ENCODE data around the gene OR2T27.
"Not testable (repeated sequence)": the region's sequence is repeated elsewhere in the genome, so short reads cannot be mapped to it uniquely, and the experiment has no call there.

The OR2T27 gene

DNA sequence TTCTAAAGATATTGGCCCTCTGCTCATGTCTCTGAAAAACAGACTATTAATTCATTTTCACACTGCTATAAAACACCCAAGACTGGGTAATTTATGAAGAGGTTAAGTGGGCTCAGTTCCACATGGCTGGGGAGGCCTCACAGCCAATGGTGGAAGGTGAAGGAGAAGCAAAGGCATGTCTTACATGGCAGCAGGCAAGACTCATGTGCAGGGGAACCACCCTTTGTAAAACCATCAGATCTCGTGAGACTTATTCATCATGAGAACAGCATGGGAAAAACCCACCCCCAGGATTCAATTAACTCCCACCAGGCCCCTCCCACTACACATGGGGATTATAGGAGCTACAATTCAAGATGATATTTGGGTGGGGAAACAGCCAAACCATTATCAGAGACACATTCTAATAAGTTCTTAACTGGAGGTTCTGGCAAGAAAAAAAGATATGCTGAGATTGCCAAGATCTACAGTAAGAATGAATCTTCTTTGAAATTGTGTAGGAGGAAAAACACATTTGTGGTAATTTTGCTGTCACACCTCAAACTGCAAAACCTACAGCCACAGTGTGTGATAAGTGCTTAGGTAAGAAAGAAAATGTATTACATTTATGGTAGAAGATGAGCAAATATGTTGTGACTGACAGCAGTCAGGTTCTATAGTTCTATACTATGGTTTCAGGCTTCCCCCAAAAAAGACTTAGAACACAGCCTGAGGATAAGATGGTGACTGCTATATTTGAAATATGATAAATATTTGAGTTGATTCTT, 6.4 kb downstream of the OR2T27 start:
- not testable (repeated sequence) for DNase-seq

DNA sequence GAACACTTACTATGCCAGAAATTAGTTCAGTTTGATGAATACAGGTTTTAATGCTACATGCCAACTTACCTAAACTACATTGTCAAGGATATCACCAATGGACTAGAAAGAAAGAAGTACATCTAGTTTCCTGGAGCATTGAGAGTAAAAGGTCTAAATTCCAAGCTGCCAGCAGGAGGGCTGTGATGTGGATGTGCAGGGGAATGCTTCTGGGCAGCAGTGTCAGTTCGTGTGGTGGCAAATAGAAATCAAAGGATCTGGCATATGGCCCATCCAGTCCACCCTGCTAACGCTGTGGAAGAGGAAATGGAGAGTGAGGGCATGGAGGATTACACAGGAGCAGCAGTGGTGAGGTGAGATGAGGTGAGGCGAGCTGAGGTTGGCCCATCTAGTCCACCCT, 10.2 kb downstream of the OR2T27 start, which contains the start of gene OR2T35:
Gene OR2T35 (minus strand): TSS at position 101 of the 400 bp plus-strand sequence. CDS start 6,020 bp downstream, outside the sequence.
- H3K4ac ChIP-seq (ENCODE audit: low read depth, low read length); H2AK5ac ChIP-seq (ENCODE audit: low read length): not testable (repeated sequence)

More for the DNA sequence above, 6.4 kb downstream of the OR2T27 start:
- not testable (repeated sequence) for H3K9ac ChIP-seq (ENCODE audit: low read length); H3K79me1 ChIP-seq (ENCODE audit: low read length); H3K56ac ChIP-seq (ENCODE audit: low read length); H3K27ac ChIP-seq (ENCODE audit: low read depth, low read length); H2BK120ac ChIP-seq (ENCODE audit: low read depth, low read length); H2BK5ac ChIP-seq (ENCODE audit: low read length); H3K4me3 ChIP-seq (ENCODE audit: low read length); H4K5ac ChIP-seq (ENCODE audit: low read length); H3K4me1 ChIP-seq (ENCODE audit: control insufficient read depth, low read depth, low read length); H3K18ac ChIP-seq (ENCODE audit: low read length); H3K36me3 ChIP-seq (ENCODE audit: control insufficient read depth, insufficient read depth, low read length); H3K23ac ChIP-seq (ENCODE audit: low read length); H2BK15ac ChIP-seq (replicated peaks; ENCODE audit: low read depth); H3K79me2 ChIP-seq (ENCODE audit: control insufficient read depth, insufficient read depth, low read length); H3K4ac ChIP-seq (ENCODE audit: low read depth, low read length); H2AK5ac ChIP-seq (ENCODE audit: low read length); H3K27me3 ChIP-seq (ENCODE audit: insufficient read depth, low read length, poor library complexity); H4K8ac ChIP-seq (ENCODE audit: low read depth, low read length); H3K4me2 ChIP-seq (ENCODE audit: low read length)
- no CpG with 5 or more reads among the region's 1 CpG for WGBS (ENCODE audit: extremely low coverage, insufficient coverage, low lambda C conversion rate)

DNA sequence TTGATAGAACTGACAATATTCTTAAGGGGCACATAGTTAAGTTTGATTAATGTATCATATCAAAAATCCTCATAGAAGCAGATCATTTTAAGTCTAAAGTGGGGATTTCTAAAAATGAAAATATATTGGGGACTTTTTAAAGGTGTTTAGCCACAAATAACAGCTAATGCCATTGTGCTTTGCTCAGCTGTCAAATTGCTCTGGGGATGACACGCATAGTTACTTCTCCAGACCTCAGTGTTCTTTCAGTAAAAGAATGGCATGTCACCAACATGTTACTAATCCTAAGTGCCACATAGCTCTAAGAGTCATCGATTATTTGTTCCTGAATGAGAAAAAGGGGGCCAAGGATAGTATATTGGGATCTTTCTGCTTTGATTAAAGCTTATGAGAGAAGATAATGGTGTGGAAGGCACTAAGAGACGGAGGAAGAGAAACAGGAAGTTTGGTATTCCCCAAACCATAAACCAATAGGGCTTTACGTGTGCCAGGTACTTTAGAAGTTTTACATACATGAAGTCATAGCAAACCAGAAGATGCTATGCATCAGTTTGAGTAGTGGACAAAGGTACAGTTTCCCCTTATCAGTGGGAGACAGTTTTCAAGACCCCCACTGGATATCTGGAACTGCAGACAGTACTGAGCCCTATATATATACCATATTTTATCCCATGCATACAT, 12.2 kb downstream of the OR2T27 start:
- not testable (repeated sequence) for H3K79me2 ChIP-seq (ENCODE audit: control insufficient read depth, insufficient read depth, low read length); H2BK120ac ChIP-seq (ENCODE audit: low read depth, low read length); H3K4me3 ChIP-seq (ENCODE audit: low read length); H3K23ac ChIP-seq (ENCODE audit: low read length); H2AK5ac ChIP-seq (ENCODE audit: low read length); H3K27me3 ChIP-seq (ENCODE audit: insufficient read depth, low read length, poor library complexity); H3K9ac ChIP-seq (ENCODE audit: low read length); H3K79me1 ChIP-seq (ENCODE audit: low read length); H3K4me1 ChIP-seq (ENCODE audit: control insufficient read depth, low read depth, low read length); H3K18ac ChIP-seq (ENCODE audit: low read length); DNase-seq; H2BK5ac ChIP-seq (ENCODE audit: low read length); H3K27ac ChIP-seq (ENCODE audit: low read depth, low read length); H2BK15ac ChIP-seq (replicated peaks; ENCODE audit: low read depth); H3K4ac ChIP-seq (ENCODE audit: low read depth, low read length); H4K8ac ChIP-seq (ENCODE audit: low read depth, low read length); H3K56ac ChIP-seq (ENCODE audit: low read length); H4K5ac ChIP-seq (ENCODE audit: low read length); H3K4me2 ChIP-seq (ENCODE audit: low read length); H3K36me3 ChIP-seq (ENCODE audit: control insufficient read depth, insufficient read depth, low read length)
- no CpG with 5 or more reads among the region's 4 CpGs for WGBS (ENCODE audit: extremely low coverage, insufficient coverage, low lambda C conversion rate)

More for the DNA sequence above, 10.2 kb downstream of the OR2T27 start, which contains the start of gene OR2T35:
- not testable (repeated sequence) for H4K8ac ChIP-seq (ENCODE audit: low read depth, low read length); H3K79me2 ChIP-seq (ENCODE audit: control insufficient read depth, insufficient read depth, low read length); H3K36me3 ChIP-seq (ENCODE audit: control insufficient read depth, insufficient read depth, low read length); H3K79me1 ChIP-seq (ENCODE audit: low read length); H3K56ac ChIP-seq (ENCODE audit: low read length); H4K5ac ChIP-seq (ENCODE audit: low read length); H2BK15ac ChIP-seq (replicated peaks; ENCODE audit: low read depth); H2BK5ac ChIP-seq (ENCODE audit: low read length); H2BK120ac ChIP-seq (ENCODE audit: low read depth, low read length); DNase-seq; H3K9ac ChIP-seq (ENCODE audit: low read length); H3K27ac ChIP-seq (ENCODE audit: low read depth, low read length); H3K4me1 ChIP-seq (ENCODE audit: control insufficient read depth, low read depth, low read length); H3K27me3 ChIP-seq (ENCODE audit: insufficient read depth, low read length, poor library complexity); H3K23ac ChIP-seq (ENCODE audit: low read length); H3K18ac ChIP-seq (ENCODE audit: low read length); H3K4me3 ChIP-seq (ENCODE audit: low read length); H3K4me2 ChIP-seq (ENCODE audit: low read length)
- WGBS (ENCODE audit: extremely low coverage, insufficient coverage, low lambda C conversion rate) = no CpG with 5 or more reads among the region's 3 CpGs

DNA sequence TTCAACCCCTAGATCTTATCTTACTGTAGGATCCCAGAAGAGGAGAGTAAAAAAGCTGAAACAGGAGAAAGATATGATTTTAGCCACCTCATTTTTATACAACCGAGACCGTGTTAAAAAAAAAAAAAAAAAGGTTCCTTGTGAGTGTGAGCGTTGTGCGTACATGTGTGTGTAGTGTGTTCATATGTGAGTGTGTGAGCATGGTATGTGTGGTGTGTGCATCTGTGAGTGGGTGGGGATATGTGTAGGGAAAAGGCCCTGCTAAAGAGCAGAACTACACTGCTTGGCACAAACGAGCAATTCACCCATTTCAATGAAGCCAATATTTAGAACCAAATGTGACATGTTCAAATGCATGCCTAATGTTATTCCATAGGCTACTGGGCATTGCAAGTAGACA, 13.7 kb downstream of the OR2T27 start:
- DNase-seq; H2BK15ac ChIP-seq (replicated peaks; ENCODE audit: low read depth): not testable (repeated sequence)

DNA sequence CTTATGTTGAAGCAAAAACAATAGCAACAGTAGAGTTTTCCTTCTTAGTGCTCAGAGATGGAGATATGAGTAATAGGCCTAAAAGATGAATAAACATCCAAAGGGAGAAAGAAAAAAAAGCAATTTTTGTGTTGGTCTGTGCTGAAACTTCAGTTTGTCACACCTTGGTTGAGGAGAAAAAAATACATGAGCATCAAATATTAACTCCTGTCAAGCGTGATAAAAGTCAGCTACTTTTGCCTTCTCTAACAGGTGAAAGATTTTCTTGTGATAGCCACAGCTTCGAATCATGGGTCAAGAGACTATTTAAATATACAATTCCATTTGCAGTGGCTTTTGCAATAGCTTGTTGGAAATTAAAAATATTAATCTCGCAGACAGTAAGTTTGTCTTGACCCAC, 14.4 kb downstream of the OR2T27 start:
- not testable (repeated sequence) for H3K18ac ChIP-seq (ENCODE audit: low read length); H2BK15ac ChIP-seq (replicated peaks; ENCODE audit: low read depth); H3K27me3 ChIP-seq (ENCODE audit: insufficient read depth, low read length, poor library complexity); H3K79me2 ChIP-seq (ENCODE audit: control insufficient read depth, insufficient read depth, low read length); H3K56ac ChIP-seq (ENCODE audit: low read length); H3K4me3 ChIP-seq (ENCODE audit: low read length); H4K5ac ChIP-seq (ENCODE audit: low read length); H3K27ac ChIP-seq (ENCODE audit: low read depth, low read length); DNase-seq; H2BK120ac ChIP-seq (ENCODE audit: low read depth, low read length); H3K79me1 ChIP-seq (ENCODE audit: low read length); H3K9ac ChIP-seq (ENCODE audit: low read length); H2BK5ac ChIP-seq (ENCODE audit: low read length); H2AK5ac ChIP-seq (ENCODE audit: low read length); H3K4me1 ChIP-seq (ENCODE audit: control insufficient read depth, low read depth, low read length); H4K8ac ChIP-seq (ENCODE audit: low read depth, low read length); H3K36me3 ChIP-seq (ENCODE audit: control insufficient read depth, insufficient read depth, low read length); H3K23ac ChIP-seq (ENCODE audit: low read length); H3K4me2 ChIP-seq (ENCODE audit: low read length); H3K4ac ChIP-seq (ENCODE audit: low read depth, low read length)
- WGBS (ENCODE audit: extremely low coverage, insufficient coverage, low lambda C conversion rate) = no CpG with 5 or more reads among the region's 3 CpGs

More for the DNA sequence above, 13.7 kb downstream of the OR2T27 start:
- not testable (repeated sequence) for H3K18ac ChIP-seq (ENCODE audit: low read length); H4K5ac ChIP-seq (ENCODE audit: low read length); H3K4ac ChIP-seq (ENCODE audit: low read depth, low read length); H2BK5ac ChIP-seq (ENCODE audit: low read length); H3K4me1 ChIP-seq (ENCODE audit: control insufficient read depth, low read depth, low read length); H3K56ac ChIP-seq (ENCODE audit: low read length); H4K8ac ChIP-seq (ENCODE audit: low read depth, low read length); H3K79me1 ChIP-seq (ENCODE audit: low read length); H3K9ac ChIP-seq (ENCODE audit: low read length); H3K27me3 ChIP-seq (ENCODE audit: insufficient read depth, low read length, poor library complexity); H3K79me2 ChIP-seq (ENCODE audit: control insufficient read depth, insufficient read depth, low read length); H3K23ac ChIP-seq (ENCODE audit: low read length); H3K4me2 ChIP-seq (ENCODE audit: low read length); H2BK120ac ChIP-seq (ENCODE audit: low read depth, low read length); H3K4me3 ChIP-seq (ENCODE audit: low read length); H3K36me3 ChIP-seq (ENCODE audit: control insufficient read depth, insufficient read depth, low read length); H3K27ac ChIP-seq (ENCODE audit: low read depth, low read length); H2AK5ac ChIP-seq (ENCODE audit: low read length)
- WGBS (ENCODE audit: extremely low coverage, insufficient coverage, low lambda C conversion rate) = no CpG with 5 or more reads among the region's 5 CpGs
